Natural killer cell (primary cell): ENCODE results near the gene DRD2. TPM values are rescaled to one million over a fixed set of nuclear protein-coding genes. Genes with fewer than 3 reads are reported as not detected.

Experiments
- ATAC-seq, 3 donors: fragments of 150-1000 bp in 2 of 3; fragments of 200-7000 bp in 1 of 3; cut with Tn5 transposase; 1 replicate in 1 of 3; 2 replicates in 2 of 3; pipeline ENCODE4 v1.10.0; 2021; ENCODE audit warnings: mild to moderate bottlenecking in 2 of 3, moderate library complexity in 2 of 3
- DNase-seq, 2 donors: peaks; one replicate each; pipeline versions ENCODE4 v3.0.0 to v3.0.0-alpha.2; 2013 to 2021; ENCODE audit warnings: mixed read lengths in 1 of 2
- H3K27ac ChIP-seq: one replicate; pipeline ENCODE4 v1.5.1; 2013; ENCODE audit warnings: mild to moderate bottlenecking, low read length
- H3K27me3 ChIP-seq: one replicate; pipeline ENCODE4 v1.6.1; 2013; ENCODE audit warnings: low read length; ENCODE audit not compliant: control insufficient read depth, insufficient read depth
- H3K36me3 ChIP-seq: one replicate; pipeline ENCODE4 v1.6.1; 2013; ENCODE audit warnings: low read length; ENCODE audit not compliant: control insufficient read depth, insufficient read depth
- H3K4me1 ChIP-seq: one replicate; pipeline ENCODE4 v1.6.1; 2013; ENCODE audit warnings: low read length; ENCODE audit not compliant: control insufficient read depth, insufficient read depth
- H3K4me3 ChIP-seq: one replicate; pipeline ENCODE4 v1.5.1; 2013; ENCODE audit warnings: low read length
- H3K9me3 ChIP-seq: one replicate; pipeline ENCODE4 v1.6.1; 2013; ENCODE audit warnings: low read length; ENCODE audit not compliant: control insufficient read depth, insufficient read depth
- H3K27ac Mint-ChIP-seq, 2 donors: one replicate each; pipeline ENCODE4 v1.8.0; 2022; ENCODE audit warnings: mild to moderate bottlenecking in 2 of 2, mixed read lengths in 2 of 2, moderate library complexity in 1 of 2
- H3K27me3 Mint-ChIP-seq, 2 donors: one replicate each; pipeline ENCODE4 v1.8.0; 2022; ENCODE audit warnings: low read depth in 2 of 2, mixed read lengths in 2 of 2
- H3K36me3 Mint-ChIP-seq: one replicate; pipeline ENCODE4 v1.8.0; 2022; ENCODE audit warnings: mixed read lengths
- H3K4me1 Mint-ChIP-seq, 2 donors: one replicate each; pipeline ENCODE4 v1.8.0; 2022; ENCODE audit warnings: mixed read lengths in 2 of 2
- H3K4me3 Mint-ChIP-seq: one replicate; pipeline ENCODE4 v1.8.0; 2022; ENCODE audit warnings: mild to moderate bottlenecking, moderate library complexity, mixed read lengths
- H3K9me3 Mint-ChIP-seq, 2 donors: one replicate each; pipeline ENCODE4 v1.8.0; 2022; ENCODE audit warnings: mixed read lengths in 2 of 2
- WGBS: methylation state at CpG from one replicate; pipeline ENCODE4 v1.1.7; 2013; ENCODE audit warnings: missing lambda C conversion rate; ENCODE audit not compliant: insufficient coverage; 5-methylcytosine and 5-hydroxymethylcytosine counted together
- intact Hi-C: fragments of 100-400 bp; cut with micrococcal nuclease; formaldehyde crosslinking; loops from one replicate; pipeline ENCODE4 v1.14.2; 2022
- total RNA-seq, 4 donors: library from RNA; stranded (reverse); fragments of 120-200 nt in 1 of 4; gene quantifications; one replicate each; pipeline versions ENCODE4 v1.2.3 to v1.2.4, GENCODE V29; 2013 to 2022
- TF ChIP-seq, protein P1 (sequence below): fragments of 200-600 bp; IDR thresholded peaks from one replicate; pipeline ENCODE4 v1.8.0; 2022; ENCODE audit warnings: antibody characterized with exemption

Gene DRD2
- total RNA-seq, 3 donors from 2014 or later (not counting 1 experiment from before 2014, with no cell fraction given): not detected

DNA sequence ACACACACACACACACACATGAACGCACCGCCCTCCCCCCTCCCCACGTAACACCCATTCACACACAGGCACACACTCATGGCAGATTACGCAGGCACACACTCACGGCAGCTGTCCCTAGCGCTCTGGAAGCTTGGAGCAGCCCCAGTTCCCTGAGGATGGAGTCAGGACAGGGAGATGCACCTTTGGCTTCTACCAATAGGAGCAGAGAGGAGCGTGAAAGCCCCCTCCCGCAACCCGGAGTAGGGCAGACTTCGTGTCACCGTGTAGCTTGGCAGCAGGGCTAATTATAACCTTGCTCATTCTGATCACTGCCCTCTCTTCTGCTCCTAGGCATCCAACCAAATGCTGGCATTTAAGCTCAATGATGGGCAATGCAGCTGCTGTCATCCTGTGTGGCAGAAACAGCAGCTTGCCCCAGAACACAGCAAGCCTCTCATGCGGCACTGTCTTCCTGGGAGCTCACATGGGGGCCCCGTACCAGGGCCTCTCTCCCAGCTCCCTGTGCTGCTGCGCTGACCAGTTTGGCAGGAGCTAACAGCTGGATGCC lies 55.7 kb downstream of the DRD2 start:
- WGBS: 85% methylated on average over 14 of the region's 14 CpGs
- no peaks in the 10 kb centered on the region for H3K9me3 Mint-ChIP-seq
- TF ChIP-seq, protein P1, sequence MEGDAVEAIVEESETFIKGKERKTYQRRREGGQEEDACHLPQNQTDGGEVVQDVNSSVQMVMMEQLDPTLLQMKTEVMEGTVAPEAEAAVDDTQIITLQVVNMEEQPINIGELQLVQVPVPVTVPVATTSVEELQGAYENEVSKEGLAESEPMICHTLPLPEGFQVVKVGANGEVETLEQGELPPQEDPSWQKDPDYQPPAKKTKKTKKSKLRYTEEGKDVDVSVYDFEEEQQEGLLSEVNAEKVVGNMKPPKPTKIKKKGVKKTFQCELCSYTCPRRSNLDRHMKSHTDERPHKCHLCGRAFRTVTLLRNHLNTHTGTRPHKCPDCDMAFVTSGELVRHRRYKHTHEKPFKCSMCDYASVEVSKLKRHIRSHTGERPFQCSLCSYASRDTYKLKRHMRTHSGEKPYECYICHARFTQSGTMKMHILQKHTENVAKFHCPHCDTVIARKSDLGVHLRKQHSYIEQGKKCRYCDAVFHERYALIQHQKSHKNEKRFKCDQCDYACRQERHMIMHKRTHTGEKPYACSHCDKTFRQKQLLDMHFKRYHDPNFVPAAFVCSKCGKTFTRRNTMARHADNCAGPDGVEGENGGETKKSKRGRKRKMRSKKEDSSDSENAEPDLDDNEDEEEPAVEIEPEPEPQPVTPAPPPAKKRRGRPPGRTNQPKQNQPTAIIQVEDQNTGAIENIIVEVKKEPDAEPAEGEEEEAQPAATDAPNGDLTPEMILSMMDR: no peak
- Histone ChIP-seq H3K27ac (no peak overlapping the region), H3K4me3 (no peak overlapping the region), H3K4me1 (no peaks in the 10 kb centered on the region), H3K36me3 (no peaks in the 10 kb centered on the region), H3K27me3 (no peaks in the 10 kb centered on the region), H3K9me3 (no peaks in the 10 kb centered on the region)
- DNase-seq (no peak), ATAC-seq (no peak)
- H3K4me1 Mint-ChIP-seq: no peaks in the 10 kb centered on the region
- intact Hi-C loops: no loop called here
- no peak overlapping the region for H3K4me3 Mint-ChIP-seq
- H3K27me3 Mint-ChIP-seq: no peaks in the 10 kb centered on the region
- no peak overlapping the region for H3K27ac Mint-ChIP-seq
- no peaks in the 10 kb centered on the region for H3K36me3 Mint-ChIP-seq

DNA sequence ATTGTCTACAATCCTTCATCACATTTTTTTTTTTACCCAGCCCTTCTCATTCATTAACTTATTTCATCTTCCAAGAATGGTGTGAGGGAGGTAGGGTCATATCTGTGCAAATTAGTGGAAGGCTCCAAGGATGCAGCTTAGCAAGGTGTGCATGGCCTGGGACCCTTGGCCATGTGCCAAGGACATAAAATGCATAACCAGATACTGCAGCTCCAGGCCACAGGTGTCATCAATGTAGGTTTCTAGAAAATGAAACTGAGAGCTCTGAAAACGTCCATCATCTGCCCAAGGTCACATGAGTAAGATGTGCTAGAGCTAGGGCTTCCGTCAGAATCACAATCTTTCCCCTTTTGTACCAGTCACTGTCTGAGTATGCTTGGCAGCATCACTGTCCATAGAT lies 57.8 kb downstream of the DRD2 start:
- no peak overlapping the region for H3K4me3 Mint-ChIP-seq
- no peaks in the 10 kb centered on the region for H3K9me3 ChIP-seq
- H3K27ac Mint-ChIP-seq: no peak overlapping the region
- no peaks in the 10 kb centered on the region for H3K27me3 Mint-ChIP-seq
- WGBS: 49% methylated on average over 2 of the region's 2 CpGs
- no peaks in the 10 kb centered on the region for H3K4me1 Mint-ChIP-seq
- TF ChIP-seq, protein P1: no peak
- no peaks in the 10 kb centered on the region for H3K36me3 ChIP-seq
- ATAC-seq (no peak), DNase-seq (no peak)
- no peak overlapping the region for H3K4me3 ChIP-seq
- H3K36me3 Mint-ChIP-seq: no peaks in the 10 kb centered on the region
- H3K9me3 Mint-ChIP-seq: no peaks in the 10 kb centered on the region
- no peaks in the 10 kb centered on the region for H3K4me1 ChIP-seq
- no peak overlapping the region for H3K27ac ChIP-seq
- H3K27me3 ChIP-seq: no peaks in the 10 kb centered on the region
- intact Hi-C loops: no loop called here

DNA sequence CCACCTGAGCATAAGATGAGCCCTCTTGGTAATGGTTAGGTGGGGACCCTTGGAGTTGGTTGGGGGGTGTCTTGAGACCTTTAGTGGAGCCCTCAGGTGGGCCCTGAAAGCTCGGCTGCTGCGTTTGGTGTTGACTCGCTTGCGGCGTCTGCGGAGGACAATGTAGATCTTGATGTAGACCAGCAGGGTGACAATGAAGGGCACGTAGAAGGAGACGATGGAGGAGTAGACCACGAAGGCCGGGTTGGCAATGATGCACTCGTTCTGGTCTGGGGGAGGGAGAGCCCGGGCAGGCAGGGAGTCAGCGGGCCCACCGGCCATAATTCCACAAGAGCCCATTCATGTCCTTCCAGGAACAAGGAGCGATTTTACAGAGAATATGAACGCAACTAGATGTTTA lies 59.9 kb downstream of the DRD2 start:
- Histone ChIP-seq H3K9me3 (no peaks in the 10 kb centered on the region), H3K36me3 (no peaks in the 10 kb centered on the region), H3K4me1 (no peaks in the 10 kb centered on the region), H3K27me3 (no peaks in the 10 kb centered on the region), H3K27ac (no peak overlapping the region), H3K4me3 (no peak overlapping the region)
- Mint-ChIP-seq H3K4me3 (no peak overlapping the region), H3K27me3 (no peaks in the 10 kb centered on the region), H3K27ac (no peak overlapping the region), H3K36me3 (no peaks in the 10 kb centered on the region), H3K4me1 (no peaks in the 10 kb centered on the region), H3K9me3 (no peaks in the 10 kb centered on the region)
- TF ChIP-seq, protein P1: no peak
- WGBS: 94% methylated on average over 16 of the region's 16 CpGs
- DNase-seq (no peak), ATAC-seq (no peak)
- intact Hi-C loops: no loop called here

DNA sequence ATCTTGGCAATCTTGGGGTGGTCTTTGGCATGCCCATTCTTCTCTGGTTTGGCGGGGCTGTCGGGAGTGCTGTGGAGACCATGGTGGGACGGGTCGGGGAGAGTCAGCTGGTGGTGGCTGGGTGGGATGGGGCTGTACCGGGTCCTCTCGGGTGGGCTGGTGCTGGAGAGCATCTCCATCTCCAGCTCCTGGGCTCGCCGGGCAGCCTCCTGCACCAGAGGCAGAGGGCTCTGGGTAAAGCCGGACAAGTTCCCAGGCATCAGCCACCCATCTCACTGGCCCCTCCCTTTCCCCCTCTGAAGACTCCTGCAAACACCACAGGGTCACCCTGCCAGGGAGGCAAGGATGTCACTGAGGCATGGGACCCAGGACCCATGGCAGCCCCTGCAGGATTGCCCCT lies 62.5 kb downstream of the DRD2 start:
- no peaks in the 10 kb centered on the region for H3K9me3 Mint-ChIP-seq
- no peaks in the 10 kb centered on the region for H3K9me3 ChIP-seq
- H3K27ac Mint-ChIP-seq: no peak overlapping the region
- TF ChIP-seq, protein P1: no peak
- no peaks in the 10 kb centered on the region for H3K36me3 ChIP-seq
- DNase-seq (no peak), ATAC-seq (no peak)
- WGBS: 94% methylated on average over 9 of the region's 9 CpGs
- intact Hi-C loops: no loop called here
- H3K4me1 ChIP-seq: no peaks in the 10 kb centered on the region
- no peak overlapping the region for H3K4me3 ChIP-seq
- H3K27me3 Mint-ChIP-seq: peaks cover 0 to 3% of the 10 kb centered on the region in 2 donors
- no peaks in the 10 kb centered on the region for H3K36me3 Mint-ChIP-seq
- no peaks in the 10 kb centered on the region for H3K27me3 ChIP-seq
- no peak overlapping the region for H3K27ac ChIP-seq
- no peaks in the 10 kb centered on the region for H3K4me1 Mint-ChIP-seq
- H3K4me3 Mint-ChIP-seq: no peak overlapping the region
